HG03025 (cell line): ENCODE data around the gene NTMT1.
A peak's percentile ranks its signal among the peaks of the same experiment; 100 is the strongest.
"Not testable (repeated sequence)": the region's sequence is repeated elsewhere in the genome, so short reads cannot be mapped to it uniquely, and the experiment has no call there.

Experiments
- ATAC-seq: cut with Tn5 transposase; IDR thresholded peaks from one replicate; pipeline ENCODE4 v1.9.1; 2021; ENCODE audit warnings: mild to moderate bottlenecking, moderate library complexity; ENCODE audit not compliant: unreplicated experiment, low FRiP score

The NTMT1 gene

DNA sequence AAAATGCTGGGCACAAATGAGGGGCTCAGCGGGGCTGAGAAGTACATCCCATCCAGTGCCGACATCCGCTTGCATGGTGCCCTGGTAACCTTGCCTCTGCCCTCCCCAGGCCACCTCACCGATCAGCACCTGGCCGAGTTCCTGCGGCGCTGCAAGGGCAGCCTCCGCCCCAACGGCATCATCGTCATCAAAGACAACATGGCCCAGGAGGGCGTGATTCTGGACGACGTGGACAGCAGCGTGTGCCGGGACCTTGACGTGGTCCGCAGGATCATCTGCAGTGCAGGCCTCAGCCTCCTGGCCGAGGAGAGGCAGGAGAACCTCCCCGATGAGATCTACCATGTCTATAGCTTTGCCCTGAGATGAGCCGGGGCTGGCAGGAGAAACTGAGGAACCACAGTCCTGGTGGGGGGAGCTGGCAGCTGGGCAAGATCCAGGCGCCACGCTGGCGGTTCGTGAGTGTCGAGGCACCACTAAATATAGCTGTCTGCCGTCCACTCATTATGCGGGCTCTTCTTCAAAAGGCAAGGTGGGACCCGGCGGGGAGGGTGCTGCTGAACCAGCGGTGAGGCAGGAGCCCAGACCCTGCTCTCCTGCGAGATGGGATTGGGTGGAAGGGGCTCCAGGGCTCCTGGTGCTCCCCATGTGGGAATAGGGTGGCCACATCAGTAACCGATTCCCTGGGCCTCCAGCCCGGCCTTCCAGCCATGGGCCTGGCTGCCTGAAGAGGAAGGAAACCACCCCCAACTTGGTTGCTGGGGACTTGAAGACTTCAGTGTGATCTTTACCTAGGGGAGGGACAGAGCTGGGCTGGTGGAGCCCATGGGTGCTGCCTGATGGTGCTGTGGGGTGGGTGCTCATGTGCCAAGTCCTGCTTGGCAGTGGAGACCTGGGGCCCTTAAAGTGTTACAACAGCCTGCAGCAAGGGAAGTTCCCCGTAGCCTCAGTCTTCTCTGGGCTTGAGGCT, 9.4 kb downstream of the NTMT1 start:
- no peak for ATAC-seq

- ATAC-seq: not testable (repeated sequence)
Measured at GRCh38 chr9:129636343-129636742, 10.4 kb downstream of the NTMT1 start.

- ATAC-seq: no peak
Measured at GRCh38 chr9:129637102-129637501, 11.1 kb downstream of the NTMT1 start.

DNA sequence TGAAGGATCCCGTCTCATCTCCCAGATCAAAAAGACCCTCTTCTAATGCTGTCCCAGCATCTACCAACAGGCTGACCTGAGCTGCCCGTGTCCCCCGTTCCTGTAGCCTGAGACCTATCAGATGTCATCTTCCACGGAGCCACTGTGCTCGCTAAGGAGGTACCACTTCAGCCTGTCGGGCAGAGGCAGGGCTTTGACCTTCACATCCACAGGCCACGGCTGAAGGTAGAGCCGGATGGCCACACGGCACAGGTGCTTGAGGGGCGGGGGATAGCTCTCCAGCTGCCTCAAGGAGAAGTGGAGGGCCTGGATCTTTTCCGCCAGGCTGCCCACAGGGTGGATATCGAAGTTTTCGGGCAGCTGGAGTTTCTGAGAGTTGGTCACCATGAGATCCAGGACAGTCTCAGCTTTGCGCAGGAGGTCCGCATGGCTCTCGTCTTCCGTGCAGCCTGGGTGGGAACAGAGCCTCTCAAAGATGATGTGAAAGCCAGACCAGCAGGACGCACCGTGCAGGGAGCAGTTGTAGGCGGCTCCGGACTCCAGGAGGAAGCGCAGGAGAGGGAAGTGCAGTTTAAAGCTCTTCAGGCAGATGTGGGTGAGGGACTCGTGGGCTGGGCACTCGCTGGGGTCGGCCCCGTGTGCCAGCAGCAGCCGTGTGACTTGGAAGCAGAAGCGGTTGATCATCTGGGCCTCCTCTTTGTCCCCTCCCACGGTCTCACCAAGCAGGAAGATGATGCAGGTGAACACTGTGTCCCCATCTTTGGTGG, 11.9 kb downstream of the NTMT1 start:
- ATAC-seq: no peak

GRCh38 chr9:129639034-129639630, 13.2 kb downstream of the NTMT1 start:
- ATAC-seq: no peak

- no peak for ATAC-seq
Measured at GRCh38 chr9:129639756-129640085, 13.8 kb downstream of the NTMT1 start.

GRCh38 chr9:129640086-129640870, 14.3 kb downstream of the NTMT1 start:
- ATAC-seq: no peak

- ATAC-seq: peak; percentile 16
Measured at GRCh38 chr9:129640871-129641749, 15.1 kb downstream of the NTMT1 start.

GRCh38 chr9:129641750-129642585, 16.0 kb downstream of the NTMT1 start, which contains the start of gene ASB6:
Gene ASB6, minus strand, starts transcription at chr9:129642151. Its CDS starts 152 bp downstream, at chr9:129641999.
- ATAC-seq: peak; percentile 78

- ATAC-seq: no peak
Measured at GRCh38 chr9:129643706-129644105, 17.7 kb downstream of the NTMT1 start.

GRCh38 chr9:129644365-129644764, 18.4 kb downstream of the NTMT1 start:
- no peak for ATAC-seq

- ATAC-seq: no peak
Measured at GRCh38 chr9:129644902-129645301, 18.9 kb downstream of the NTMT1 start.

DNA sequence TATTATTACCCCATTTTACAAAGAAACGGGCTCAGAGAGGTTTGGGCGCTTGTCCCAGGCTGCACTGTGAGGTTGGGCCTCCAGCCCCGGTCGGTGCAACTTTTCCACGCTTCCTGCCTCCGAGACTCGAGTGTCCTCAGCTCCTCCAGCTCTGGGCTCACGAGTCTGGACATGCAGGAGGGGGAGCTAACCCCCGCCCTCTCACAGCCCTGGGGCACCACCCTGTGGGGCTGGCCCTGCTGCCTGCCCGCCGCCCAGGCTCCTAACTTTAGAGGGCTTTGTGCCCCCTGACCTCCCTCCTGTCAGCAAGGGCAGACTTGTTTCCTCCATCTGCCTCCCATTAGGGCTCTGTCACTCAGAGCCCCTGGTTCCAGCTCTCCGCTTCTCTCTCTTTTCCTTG, 20.3 kb downstream of the NTMT1 start:
- ATAC-seq: no peak

GRCh38 chr9:129646654-129647053, 20.7 kb downstream of the NTMT1 start:
- ATAC-seq: no peak

- ATAC-seq: no peak
Measured at GRCh38 chr9:129647635-129648034, 21.7 kb downstream of the NTMT1 start.

DNA sequence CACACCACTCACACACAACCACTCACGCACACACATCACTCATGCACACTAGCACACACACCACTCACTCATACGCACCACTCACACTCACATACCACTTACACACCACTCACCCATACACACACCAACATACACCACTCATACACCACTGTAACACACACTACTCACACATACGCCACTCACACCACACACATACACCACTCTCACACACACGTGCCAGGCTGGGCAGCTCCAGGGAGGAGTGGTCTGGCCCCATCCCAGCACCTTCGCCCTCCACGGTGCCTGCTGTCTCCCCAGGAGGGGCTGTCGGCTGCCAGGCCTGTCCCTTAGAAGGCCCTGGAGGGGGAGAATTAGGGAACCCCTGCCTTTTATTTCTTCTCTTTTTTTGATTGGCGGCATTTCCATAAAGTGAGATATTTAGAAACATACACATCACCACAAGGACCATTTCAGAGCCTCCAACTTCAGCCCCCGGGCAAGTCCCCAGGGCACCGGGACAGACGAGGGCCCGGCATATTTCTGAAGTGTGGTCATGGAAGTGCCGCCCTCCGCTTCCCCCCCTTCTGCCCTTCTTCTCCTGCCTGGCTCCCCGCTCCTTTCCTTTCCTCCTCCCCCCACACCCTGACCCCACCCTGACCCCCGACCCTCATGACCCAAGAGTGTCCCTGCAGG, 22.3 kb downstream of the NTMT1 start:
- no peak for ATAC-seq

DNA sequence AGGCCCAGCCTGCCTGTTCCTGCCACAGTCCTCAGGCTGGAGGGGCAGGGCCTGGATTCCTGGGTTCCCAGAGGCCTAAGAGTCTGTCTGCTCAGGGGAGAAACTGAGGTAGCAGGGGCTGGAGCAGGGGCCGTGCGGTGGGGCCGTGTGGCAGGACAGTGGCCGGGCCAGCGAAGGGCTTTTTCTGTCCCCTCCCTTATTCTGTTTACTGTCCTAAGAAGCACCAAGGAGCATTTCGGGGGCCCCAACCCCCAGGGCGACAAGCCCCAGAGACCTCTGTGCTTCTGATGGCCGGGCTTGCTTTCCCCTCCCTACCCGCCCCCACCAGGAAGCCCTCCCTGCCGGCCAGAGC, 22.8 kb downstream of the NTMT1 start:
- no peak for ATAC-seq
